ENCODE results near the gene B3GNT7. TPM values are rescaled to one million over a fixed set of nuclear protein-coding genes. Genes with fewer than 3 reads are reported as not detected.

Gene B3GNT7
- polyA plus RNA-seq, 1 donor (not counting 4 experiments of a cell fraction or from before 2014, with no cell fraction given) = not detected

GRCh38 chr2:231372326-231372725, 23.2 kb upstream of the B3GNT7 start:
- Histone ChIP-seq H3K27ac (ENCODE audit: control insufficient read depth, insufficient read depth, low read length) (no peak overlapping the region), H3K79me2 (ENCODE audit: control insufficient read depth, insufficient read depth, low read length) (no peaks in the 10 kb centered on the region), H3K4me1 (ENCODE audit: control insufficient read depth, extremely low read depth, insufficient read depth, low read length) (no peaks in the 10 kb centered on the region), H3K4me2 (ENCODE audit: control insufficient read depth, extremely low read depth, insufficient read depth, low read depth, low read length) (no peak overlapping the region), H3K27me3 (ENCODE audit: control insufficient read depth, extremely low read depth, insufficient read depth, low read length) (no peaks in the 10 kb centered on the region), H3K36me3 (ENCODE audit: control insufficient read depth in 2 of 2, extremely low read depth in 1 of 2, insufficient read depth in 2 of 2, low read length in 2 of 2) (no peaks in the 10 kb centered on the region), H3K9ac (ENCODE audit: control insufficient read depth, extremely low read depth, insufficient read depth, low read length) (no peak overlapping the region), H3K9me1 (ENCODE audit: control insufficient read depth, extremely low read depth, insufficient read depth, low read length) (no peaks in the 10 kb centered on the region), H3K4me3 (ENCODE audit: control insufficient read depth in 2 of 3, extremely low read depth in 1 of 3, insufficient read depth in 2 of 3, low read depth in 1 of 3, low read length in 3 of 3) (no peak overlapping the region), H2AFZ (ENCODE audit: control insufficient read depth, low read length) (no peak overlapping the region), H4K20me1 (ENCODE audit: control insufficient read depth, extremely low read depth, insufficient read depth, low read length) (no peaks in the 10 kb centered on the region), H3K9me3 (ENCODE audit: control insufficient read depth, low read depth, low read length) (no peaks in the 10 kb centered on the region)
- DNase-seq (ENCODE audit: low read depth, low spot score) (no peak), FAIRE-seq (no peak)
- no peak for TF ChIP-seq EZH2 (IDR thresholded peaks at IDR 0.05; ENCODE audit: low read length)
- no peak for TF ChIP-seq CTCF (optimal IDR thresholded peaks at IDR 0.05 in 1 of 3, IDR thresholded peaks at IDR 0.05 in 1 of 3, conservative IDR thresholded peaks at IDR 0.05 in 1 of 3; ENCODE audit: extremely low read depth in 1 of 3, insufficient read depth in 2 of 3, low read length in 3 of 3)
- dilution Hi-C loops (cut with MboI; ENCODE audit: extremely low pct_ligation_motif_present, low sequenced_read_pairs) = no loop called here

DNA sequence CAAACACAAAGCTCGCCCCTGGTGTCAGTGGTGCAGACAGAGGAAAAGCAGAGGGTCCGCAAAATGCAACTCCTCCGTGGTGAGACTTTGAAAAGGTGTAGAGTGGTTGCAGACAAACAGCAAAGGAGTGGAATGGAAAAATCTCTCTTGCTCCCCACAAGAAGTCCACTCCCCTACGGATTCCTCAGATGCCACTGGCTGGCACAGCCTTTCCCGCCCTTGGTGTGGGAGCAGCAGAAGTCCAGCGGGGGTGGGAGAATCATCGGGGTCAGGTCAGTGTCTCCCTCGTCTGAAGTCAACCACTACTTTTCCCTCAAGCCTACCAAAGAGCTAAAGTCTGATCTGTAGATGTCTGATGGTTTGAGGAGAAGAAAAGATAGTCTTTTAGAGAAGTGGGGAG, 22.3 kb upstream of the B3GNT7 start:
- H3K27me3 ChIP-seq (ENCODE audit: control insufficient read depth, extremely low read depth, insufficient read depth, low read length) = no peaks in the 10 kb centered on the region
- H3K9ac ChIP-seq (ENCODE audit: control insufficient read depth, extremely low read depth, insufficient read depth, low read length) = no peak overlapping the region
- H2AFZ ChIP-seq (ENCODE audit: control insufficient read depth, low read length) = no peak overlapping the region
- no peak for TF ChIP-seq EZH2 (IDR thresholded peaks at IDR 0.05; ENCODE audit: low read length)
- TF ChIP-seq CTCF (optimal IDR thresholded peaks at IDR 0.05 in 1 of 3, IDR thresholded peaks at IDR 0.05 in 1 of 3, conservative IDR thresholded peaks at IDR 0.05 in 1 of 3; ENCODE audit: extremely low read depth in 1 of 3, insufficient read depth in 2 of 3, low read length in 3 of 3) = no peak
- dilution Hi-C loops (cut with MboI; ENCODE audit: extremely low pct_ligation_motif_present, low sequenced_read_pairs) = no loop called here
- no peaks in the 10 kb centered on the region for H3K79me2 ChIP-seq (ENCODE audit: control insufficient read depth, insufficient read depth, low read length)
- no peak overlapping the region for H3K4me2 ChIP-seq (ENCODE audit: control insufficient read depth, extremely low read depth, insufficient read depth, low read depth, low read length)
- H3K27ac ChIP-seq (ENCODE audit: control insufficient read depth, insufficient read depth, low read length) = no peak overlapping the region
- peaks cover 4% of the 10 kb centered on the region for H3K4me1 ChIP-seq (ENCODE audit: control insufficient read depth, extremely low read depth, insufficient read depth, low read length)
- no peaks in the 10 kb centered on the region for H3K36me3 ChIP-seq (ENCODE audit: control insufficient read depth in 2 of 2, extremely low read depth in 1 of 2, insufficient read depth in 2 of 2, low read length in 2 of 2)
- FAIRE-seq = no peak
- H3K4me3 ChIP-seq (ENCODE audit: control insufficient read depth in 2 of 3, extremely low read depth in 1 of 3, insufficient read depth in 2 of 3, low read depth in 1 of 3, low read length in 3 of 3) = no peak overlapping the region
- no peaks in the 10 kb centered on the region for H3K9me1 ChIP-seq (ENCODE audit: control insufficient read depth, extremely low read depth, insufficient read depth, low read length)
- DNase-seq (ENCODE audit: low read depth, low spot score) = no peak
- H3K9me3 ChIP-seq (ENCODE audit: control insufficient read depth, low read depth, low read length) = no peaks in the 10 kb centered on the region
- H4K20me1 ChIP-seq (ENCODE audit: control insufficient read depth, extremely low read depth, insufficient read depth, low read length) = no peaks in the 10 kb centered on the region

All from keratinocyte (primary cell).